Kidney glomerular epithelial cell (primary cell): Measurements from ENCODE around the gene NOC3L.

ENCODE experiments used
- DNase-seq: peaks from one replicate; lab custom pipeline; 2025; lab: John Stamatoyannopoulos, UW

Gene NOC3L

DNA sequence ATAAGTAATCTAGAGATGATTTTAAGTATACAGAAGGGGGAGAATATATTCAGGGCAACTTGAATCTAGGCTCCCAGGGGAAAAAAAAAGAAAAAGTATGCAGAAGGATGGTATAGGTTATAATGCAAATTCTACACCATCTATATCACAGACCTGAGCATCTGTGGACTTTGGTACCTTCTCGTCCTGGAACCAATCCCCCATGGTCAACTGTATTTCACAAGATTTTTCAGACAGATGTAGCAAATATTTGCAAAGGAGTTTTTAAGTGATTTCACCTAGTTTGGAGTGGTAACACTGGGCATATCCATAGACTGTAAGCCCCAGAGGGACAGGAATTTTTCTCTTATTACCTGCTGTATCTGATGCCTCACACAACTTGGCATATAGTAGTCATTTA is 58.8 kb downstream of the NOC3L start:
- DNase-seq, result no peak

DNA sequence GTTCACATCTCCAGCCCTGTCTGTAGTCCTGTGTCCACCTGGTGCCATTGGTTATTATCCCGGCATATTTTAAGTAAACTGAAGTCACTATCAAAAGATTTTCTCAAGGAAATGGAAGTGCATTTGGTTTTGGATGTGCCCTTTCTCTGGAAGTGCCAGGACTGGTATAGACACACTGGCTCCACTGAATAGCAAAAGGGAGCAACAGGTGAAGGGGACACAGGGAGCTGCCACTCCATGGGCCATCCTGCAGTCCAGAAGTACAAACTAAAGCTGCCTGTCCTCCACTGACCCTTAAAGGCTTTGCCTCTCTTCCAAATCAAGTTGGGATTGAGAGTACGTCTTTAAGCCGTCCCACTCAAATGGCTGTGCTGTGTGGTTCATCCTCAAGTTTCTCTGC is 62.7 kb downstream of the NOC3L start:
- no peak for DNase-seq

DNA sequence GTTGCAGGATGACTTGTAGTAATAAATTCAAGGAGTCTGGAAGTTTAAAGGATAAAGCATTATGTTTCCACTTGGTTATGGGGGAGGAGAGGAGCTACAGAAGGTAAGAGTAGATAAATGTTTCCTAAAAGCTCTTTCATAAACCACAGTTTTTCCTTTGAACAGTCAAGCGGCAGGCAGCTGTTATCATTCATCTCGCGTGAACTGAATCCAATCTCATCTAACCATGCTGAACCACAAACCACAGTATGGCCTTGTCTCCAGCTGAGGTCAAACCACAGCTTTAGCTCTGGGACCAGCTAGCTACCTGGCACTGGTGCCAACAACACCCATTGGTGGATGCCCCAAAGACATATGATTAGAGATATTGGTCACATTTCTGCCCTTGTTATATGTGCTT is 63.3 kb downstream of the NOC3L start:
- DNase-seq, result peak; percentile 55

DNA sequence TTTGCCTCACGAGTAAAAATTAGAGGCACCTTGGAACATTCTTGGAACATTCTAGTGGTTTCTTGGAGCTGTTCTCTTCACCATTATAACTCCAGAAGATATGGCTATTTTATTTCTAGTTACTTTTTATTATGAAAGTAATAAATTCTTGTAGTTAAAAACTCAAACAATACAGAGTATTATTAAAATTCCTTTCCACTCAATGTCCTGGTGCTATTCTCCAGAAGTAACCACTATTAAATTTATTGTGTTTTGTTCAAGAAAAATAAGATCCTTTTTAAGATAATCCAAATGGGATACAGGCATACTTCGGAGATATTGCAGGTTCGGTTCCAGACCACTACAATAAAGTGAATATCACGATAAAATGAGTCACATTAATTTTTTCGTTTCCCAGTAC is 68.6 kb downstream of the NOC3L start:
- DNase-seq, result no peak

DNA sequence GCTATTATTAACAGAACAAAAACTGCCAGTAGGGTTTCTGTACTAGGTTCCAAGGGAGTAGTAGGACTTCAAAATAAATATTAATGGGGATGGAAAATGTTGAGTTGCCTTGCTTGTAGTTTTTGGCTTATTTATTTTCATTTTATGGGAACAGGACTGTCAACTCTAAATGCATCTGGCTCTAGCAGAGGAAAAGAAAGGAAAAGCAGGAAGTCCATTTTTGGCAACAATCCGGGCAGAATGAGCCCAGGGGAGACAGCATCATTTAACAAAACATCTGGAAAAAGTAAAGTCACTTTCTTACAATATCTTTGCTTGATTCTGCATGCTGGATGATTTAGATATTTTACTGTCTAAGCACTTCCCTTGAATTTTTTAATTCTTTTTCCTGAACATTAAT is 69.4 kb downstream of the NOC3L start:
- no peak for DNase-seq

DNA sequence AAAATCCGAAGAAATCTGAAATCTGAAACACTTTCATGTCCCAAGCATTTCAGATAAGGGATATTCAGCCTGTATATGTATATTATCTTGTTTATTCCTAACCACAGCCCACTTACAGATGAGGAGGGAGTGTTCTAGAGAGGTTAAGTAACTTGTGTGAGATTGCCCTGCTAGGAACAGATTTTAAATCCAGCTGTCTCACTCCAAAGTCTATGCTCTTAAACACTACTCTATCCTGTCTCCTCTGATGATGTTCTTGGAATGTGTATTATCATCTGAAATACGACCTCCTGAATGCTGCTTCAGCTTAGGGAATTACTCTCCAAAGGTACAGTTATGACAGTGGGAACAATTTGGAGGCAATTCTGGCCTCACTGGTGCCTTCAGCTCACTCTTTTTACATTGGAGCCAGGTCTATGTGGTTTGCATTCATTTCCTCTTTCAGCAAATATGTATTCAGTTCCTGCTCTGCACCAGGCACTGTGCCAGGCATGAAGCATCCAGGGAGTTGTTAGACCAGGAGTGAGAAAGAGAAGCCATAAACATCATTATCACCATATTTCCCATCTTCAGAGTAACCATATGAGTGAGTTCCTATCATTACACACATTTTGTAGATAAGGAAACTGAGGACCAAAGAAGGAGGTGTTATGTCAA is 70.2 kb downstream of the NOC3L start:
- DNase-seq, result no peak

DNA sequence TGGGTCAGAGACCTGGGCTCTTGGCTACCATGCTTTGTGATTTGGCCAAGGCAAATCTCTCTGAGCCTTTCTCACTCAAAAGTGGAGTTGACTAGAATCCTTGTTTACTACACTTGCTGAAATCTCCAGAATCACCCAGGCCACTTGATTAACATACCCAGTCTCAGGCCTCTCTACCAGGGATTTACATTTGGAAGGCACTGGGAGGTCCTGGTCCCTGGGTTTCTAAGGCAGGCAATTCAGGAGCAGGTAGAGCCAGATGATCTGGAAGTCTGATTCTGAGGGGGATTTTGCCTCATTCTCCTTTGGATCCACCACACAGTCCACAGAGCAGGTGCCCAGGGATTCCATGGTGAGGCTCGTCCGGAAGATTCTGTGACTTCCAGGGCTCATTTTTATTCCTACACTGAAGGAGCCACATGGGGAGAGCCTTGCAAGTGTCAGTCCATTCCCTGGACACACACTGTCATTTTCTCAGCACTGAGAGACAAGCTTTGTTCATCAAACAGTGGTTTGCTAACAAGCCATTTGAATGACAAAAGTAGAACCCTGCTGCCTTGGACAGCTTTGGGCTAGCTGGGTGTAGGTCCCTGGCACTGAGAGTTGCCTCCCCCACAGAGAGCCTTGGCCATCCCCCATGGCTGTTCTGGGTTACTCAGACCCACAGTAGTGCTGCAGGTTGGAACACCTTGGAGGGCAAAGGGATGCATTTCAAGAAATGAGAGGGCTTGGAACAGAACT is 74.2 kb downstream of the NOC3L start:
- no peak for DNase-seq

DNA sequence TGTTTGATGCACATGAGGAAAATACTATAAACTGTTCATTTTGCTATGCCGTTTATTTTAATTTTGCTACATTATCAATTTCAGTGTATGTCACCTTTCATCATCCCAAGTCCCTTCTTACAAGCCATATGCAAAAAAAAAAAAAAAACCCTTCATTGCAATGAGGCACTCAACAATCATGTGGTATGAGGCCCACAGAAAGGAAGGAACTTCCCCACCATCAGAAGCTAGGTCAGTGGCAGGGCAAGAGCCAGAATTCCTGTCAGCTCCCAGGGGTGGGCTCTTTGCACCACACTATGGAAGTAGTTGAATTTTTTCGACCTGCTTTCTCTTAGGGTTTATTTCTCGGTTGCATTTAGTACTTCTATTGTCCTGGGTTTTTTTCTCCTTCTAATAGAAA is 75.4 kb downstream of the NOC3L start:
- no peak for DNase-seq

DNA sequence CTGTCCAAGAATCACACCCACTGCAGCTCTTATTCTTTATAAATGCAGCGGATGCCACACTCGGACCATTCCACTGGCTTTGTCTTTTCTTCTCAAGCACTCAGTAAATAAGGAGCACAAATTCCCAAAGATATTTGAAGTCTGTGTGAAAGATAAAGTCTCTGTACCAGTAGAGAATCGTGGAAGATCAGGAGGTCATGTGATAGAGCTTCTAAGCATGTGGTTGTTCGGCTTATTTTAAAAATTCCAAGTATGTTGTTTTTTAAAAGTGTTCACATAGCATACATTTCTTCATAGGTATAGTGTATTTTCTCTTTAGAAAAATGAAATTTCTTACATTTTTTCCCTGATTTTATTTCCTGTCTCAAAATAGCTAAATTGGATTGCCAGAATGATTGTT is 75.8 kb downstream of the NOC3L start:
- DNase-seq, result no peak

DNA sequence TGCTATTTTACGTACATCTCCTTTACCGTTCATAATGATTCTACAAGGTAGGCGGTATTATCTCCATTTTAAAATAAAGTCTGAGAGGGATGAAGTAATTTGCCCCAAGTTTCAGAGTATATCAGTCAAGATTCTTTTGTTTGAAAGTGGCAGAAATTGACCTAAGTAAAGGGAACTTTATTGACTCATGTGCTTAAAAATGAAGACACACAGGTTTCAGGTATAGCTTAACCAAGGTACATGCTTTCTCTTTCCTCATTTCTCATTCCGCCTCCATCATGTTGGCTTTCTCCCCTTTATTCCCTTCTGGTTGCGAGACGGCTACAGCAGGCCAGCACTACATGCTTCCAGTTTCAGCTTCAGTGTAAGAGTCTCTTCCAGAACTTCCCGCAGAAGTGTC is 77.5 kb downstream of the NOC3L start:
- DNase-seq, result no peak
